H1 (cell line): Measurements from ENCODE around the gene GPR21. TPM values are rescaled to one million over a fixed set of nuclear protein-coding genes. Genes with fewer than 3 reads are reported as not detected.

Experiments used
- CTCF ChIA-PET: fragments of 300-600 bp; sonication (Branson Sonifier 250); formaldehyde crosslinking; loops from one replicate; lab custom pipeline; 2021; ENCODE audit not compliant: partially characterized antibody; lab: Charles Lee
- POLR2A ChIA-PET: fragments of 300-600 bp; sonication (Branson Sonifier 250); formaldehyde crosslinking; loops from one replicate; lab custom pipeline; 2021; ENCODE audit warnings: inconsistent platforms; ENCODE audit not compliant: partially characterized antibody; lab: Charles Lee
- DNase-seq, 2 experiments: peaks; one replicate each; pipeline versions ENCODE4 v3.0.0 to v3.0.0-alpha.2; 2010 to 2022; ENCODE audit warnings: low spot score in 2 of 2, low read depth in 1 of 2, mixed read lengths in 1 of 2
- FAIRE-seq: peaks from 2 replicates; lab custom pipeline; 2011; peaks lifted over from hg19 to GRCh38; lab: Jason Lieb, UNC
- H2AFZ ChIP-seq: 2 replicates; pipeline ENCODE4 v1.8.1; 2012; ENCODE audit warnings: low read length, inconsistent platforms
- H2AK5ac ChIP-seq: 2 replicates; pipeline ENCODE4 v1.6.1; 2013; ENCODE audit warnings: low read depth, low read length
- H2BK120ac ChIP-seq: replicated peaks from 2 replicates; pipeline ENCODE3; 2013; ENCODE audit warnings: low read depth, low read length, inconsistent platforms
- H2BK12ac ChIP-seq: 2 replicates; pipeline ENCODE4 v1.6.1; 2013; ENCODE audit warnings: low read depth, low read length
- H2BK15ac ChIP-seq: 2 replicates; pipeline ENCODE4 v1.6.1; 2013; ENCODE audit warnings: low read length
- H2BK20ac ChIP-seq: 2 replicates; pipeline ENCODE4 v1.6.1; 2013; ENCODE audit warnings: low read length
- H2BK5ac ChIP-seq: 2 replicates; pipeline ENCODE4 v1.6.1; 2013; ENCODE audit warnings: low read depth, low read length
- H3K14ac ChIP-seq: 2 replicates; pipeline ENCODE4 v1.6.1; 2013; ENCODE audit warnings: inconsistent platforms; ENCODE audit not compliant: insufficient read length
- H3K18ac ChIP-seq: 2 replicates; pipeline ENCODE4 v1.6.1; 2013; ENCODE audit warnings: low read length; ENCODE audit errors: extremely low read depth
- H3K23ac ChIP-seq: 2 replicates; pipeline ENCODE4 v1.6.1; 2013; ENCODE audit warnings: inconsistent platforms; ENCODE audit not compliant: insufficient read length
- H3K23me2 ChIP-seq: 2 replicates; pipeline ENCODE4 v1.6.1; 2013; ENCODE audit warnings: low read depth, low read length
- H3K27ac ChIP-seq: 2 replicates; pipeline ENCODE4 v1.6.1; 2011; ENCODE audit warnings: low read depth, low read length, inconsistent platforms
- H3K27me3 ChIP-seq, 4 experiments: replicated peaks in 1 of 4; 1 replicate in 1 of 4; 2 replicates in 3 of 4; pipeline versions ENCODE4 v1.6.1 to v1.8.1; 2011 to 2013; ENCODE audit warnings: low read length in 3 of 4, mild to moderate bottlenecking in 3 of 4, inconsistent platforms in 2 of 4, mixed read lengths in 2 of 4, moderate library complexity in 1 of 4; ENCODE audit not compliant: control insufficient read depth in 3 of 4, insufficient read depth in 3 of 4; ENCODE audit errors: extremely low read depth in 1 of 4
- H3K36me3 ChIP-seq, 4 experiments: 2 replicates each; pipeline versions ENCODE4 v1.6.1 to v1.8.1; 2011 to 2013; ENCODE audit warnings: mild to moderate bottlenecking in 4 of 4, low read length in 3 of 4, moderate library complexity in 2 of 4, control low read depth in 1 of 4, inconsistent platforms in 1 of 4; ENCODE audit not compliant: insufficient read depth in 4 of 4, control insufficient read depth in 2 of 4
- H3K4ac ChIP-seq: replicated peaks from 2 replicates; pipeline ENCODE3; 2013; ENCODE audit warnings: low read length, low read depth, mixed read lengths, inconsistent platforms; ENCODE audit not compliant: insufficient read length
- H3K4me1 ChIP-seq, 4 experiments: replicated peaks in 1 of 4; 1 replicate in 1 of 4; 2 replicates in 3 of 4; pipeline versions ENCODE4 v1.6.1 to v1.8.1; 2011 to 2013; ENCODE audit warnings: low read length in 3 of 4, inconsistent platforms in 2 of 4, mixed read lengths in 1 of 4; ENCODE audit not compliant: insufficient read depth in 4 of 4, control insufficient read depth in 3 of 4
- H3K4me2 ChIP-seq, 2 experiments: 2 replicates each; pipeline versions ENCODE4 v1.6.1 to v1.8.1; 2011 to 2013; ENCODE audit warnings: low read depth in 2 of 2, low read length in 2 of 2, control low read depth in 1 of 2, inconsistent platforms in 1 of 2, mild to moderate bottlenecking in 1 of 2; ENCODE audit not compliant: insufficient read depth in 1 of 2
- H3K4me3 ChIP-seq, 4 experiments: fragments of 200-600, 300-600 bp in 1 of 4; sonication (generic), shearing (Covaris generic), sonication (Bioruptor Twin) in 1 of 4; 2 replicates each; pipeline versions ENCODE4 v1.5.1 to v1.8.1; 2011 to 2016; ENCODE audit warnings: low read length in 4 of 4, low read depth in 3 of 4, control low read depth in 2 of 4, inconsistent platforms in 2 of 4, mild to moderate bottlenecking in 2 of 4, mixed read lengths in 1 of 4, moderate library complexity in 1 of 4; ENCODE audit not compliant: insufficient read depth in 2 of 4; ENCODE audit errors: extremely low read depth in 1 of 4
- H3K56ac ChIP-seq: replicated peaks from 2 replicates; pipeline ENCODE3; 2013; ENCODE audit warnings: low read depth, mild to moderate bottlenecking, mixed read lengths, low read length, inconsistent platforms; ENCODE audit not compliant: insufficient read length
- H3K79me1 ChIP-seq: 2 replicates; pipeline ENCODE4 v1.6.1; 2013; ENCODE audit warnings: low read depth, low read length, control low read depth
- H3K79me2 ChIP-seq, 2 experiments: 2 replicates each; pipeline versions ENCODE4 v1.6.1 to v1.8.1; 2012 to 2013; ENCODE audit warnings: low read length in 2 of 2, mild to moderate bottlenecking in 2 of 2, inconsistent platforms in 1 of 2; ENCODE audit not compliant: insufficient read depth in 2 of 2, control insufficient read depth in 1 of 2
- H3K9ac ChIP-seq, 4 experiments: replicated peaks in 1 of 4; 1 replicate in 1 of 4; 2 replicates in 3 of 4; pipeline versions ENCODE4 v1.6.1 to v1.8.1; 2011 to 2013; ENCODE audit warnings: low read depth in 3 of 4, low read length in 3 of 4, control low read depth in 2 of 4, mild to moderate bottlenecking in 2 of 4, moderate library complexity in 2 of 4, inconsistent platforms in 1 of 4; ENCODE audit errors: extremely low read depth in 1 of 4
- H3K9me3 ChIP-seq, 2 experiments: 2 replicates each; pipeline versions ENCODE4 v1.6.1 to v1.8.1; 2012 to 2013; ENCODE audit warnings: mild to moderate bottlenecking in 2 of 2, moderate library complexity in 2 of 2, control low read depth in 1 of 2, inconsistent platforms in 1 of 2, low read depth in 1 of 2, low read length in 1 of 2, mixed read lengths in 1 of 2; ENCODE audit not compliant: insufficient read depth in 2 of 2
- H4K20me1 ChIP-seq, 2 experiments: replicated peaks in 1 of 2; 2 replicates each; pipeline versions ENCODE3 to v1.8.1; 2011 to 2013; ENCODE audit warnings: inconsistent platforms in 2 of 2, low read length in 2 of 2, mild to moderate bottlenecking in 1 of 2; ENCODE audit not compliant: insufficient read depth in 2 of 2, control insufficient read depth in 1 of 2
- H4K5ac ChIP-seq: 2 replicates; pipeline ENCODE4 v1.6.1; 2013; ENCODE audit warnings: low read length, low read depth, mixed read lengths, inconsistent platforms; ENCODE audit not compliant: insufficient read length
- H4K8ac ChIP-seq: 2 replicates; pipeline ENCODE4 v1.8.0; 2013; ENCODE audit warnings: mild to moderate bottlenecking, moderate library complexity, low read length, inconsistent platforms; ENCODE audit not compliant: insufficient read depth; ENCODE audit errors: extremely low read depth
- H4K91ac ChIP-seq: replicated peaks from 2 replicates; pipeline ENCODE3; 2013; ENCODE audit warnings: low read length, mixed read lengths, inconsistent platforms; ENCODE audit not compliant: insufficient read length
- CBX5 ChIP-seq: fragments of 300-800, 300-1000 bp; sonication (generic); IDR thresholded peaks from 2 replicates; pipeline ENCODE4 v1.7.1; 2016; ENCODE audit warnings: antibody characterized with exemption, low read length, low read depth
- GABPA ChIP-seq: IDR thresholded peaks from 2 replicates; pipeline ENCODE4 v1.6.1; 2011; ENCODE audit warnings: mild to moderate bottlenecking, low read length, moderate library complexity, borderline replicate concordance; ENCODE audit not compliant: insufficient read depth
- HDAC2 ChIP-seq, 2 experiments: fragments of 300-600 bp in 1 of 2; sonication (generic) in 1 of 2; IDR thresholded peaks; 2 replicates each; pipeline ENCODE4 v1.6.1; 2011 to 2012; ENCODE audit warnings: low read depth in 2 of 2, low read length in 2 of 2, mild to moderate bottlenecking in 2 of 2, moderate library complexity in 2 of 2, borderline replicate concordance in 1 of 2, inconsistent platforms in 1 of 2
- RAD21 ChIP-seq, 2 experiments: IDR thresholded peaks in 1 of 2; conservative IDR thresholded peaks in 1 of 2; 2 replicates each; pipeline ENCODE4 v1.6.1; 2011; ENCODE audit warnings: low read depth in 2 of 2, low read length in 2 of 2, improper control_type of control experiment in 1 of 2, inconsistent platforms in 1 of 2, mild to moderate bottlenecking in 1 of 2, moderate library complexity in 1 of 2
- RBBP5 ChIP-seq: IDR thresholded peaks from 2 replicates; pipeline ENCODE4 v1.7.1; 2012; ENCODE audit warnings: low read depth, mild to moderate bottlenecking, inconsistent platforms, low read length, moderate library complexity, borderline replicate concordance
- SP2 ChIP-seq: IDR thresholded peaks from 2 replicates; pipeline ENCODE4 v1.6.1; 2012; ENCODE audit warnings: mild to moderate bottlenecking, low read length, inconsistent platforms
- SRF ChIP-seq: IDR thresholded peaks from 2 replicates; pipeline ENCODE4 v1.6.1; 2011; ENCODE audit warnings: mild to moderate bottlenecking, low read depth, low read length, moderate library complexity
- WGBS, 2 experiments: shearing (Covaris generic) in 1 of 2; methylation state at CpG; one replicate each; pipeline versions ENCODE4 v1.1.6 to v1.1.7; 2013 to 2015; ENCODE audit warnings: low lambda C conversion rate in 2 of 2, mixed read lengths in 2 of 2, inconsistent platforms in 1 of 2, low coverage in 1 of 2, missing lambda C conversion rate in 1 of 2; ENCODE audit not compliant: insufficient replicate concordance in 2 of 2, insufficient coverage in 1 of 2, insufficient read length in 1 of 2; ENCODE audit errors: extremely low coverage in 1 of 2, missing lambda C conversion rate in 1 of 2; 5-methylcytosine and 5-hydroxymethylcytosine counted together
- polyA plus RNA-seq, 7 experiments: library from polyadenylated mRNA; depleted of rRNA in 3 of 7; stranded (reverse) in 5 of 7; unstranded in 2 of 7; fragments of >200 nt in 5 of 7; fragments of 200-250 nt in 2 of 7; gene quantifications; 1 replicate in 5 of 7; 2 replicates in 1 of 7; 4 replicates in 1 of 7; pipeline versions ENCODE4 v1.2.1 to v1.2.3, GENCODE V29; 2011 to 2013; ENCODE audit warnings: missing spikeins in 2 of 7, mixed read lengths in 2 of 7
- total RNA-seq: library from RNA; stranded (reverse); fragmentation: NEBNext Ultra II Directional; extraction: Animal tissue kit (Norgen Biotek cat#: 25700); gene quantifications from 2 replicates; pipeline ENCODE4 v1.2.1, GENCODE V29; 2021

The GPR21 gene
- total and polyA plus RNA-seq, 2 of the 8 experiments (the other 6 are each of a cell fraction or from before 2014, with no cell fraction given): 0.58 to 0.71 TPM

DNA sequence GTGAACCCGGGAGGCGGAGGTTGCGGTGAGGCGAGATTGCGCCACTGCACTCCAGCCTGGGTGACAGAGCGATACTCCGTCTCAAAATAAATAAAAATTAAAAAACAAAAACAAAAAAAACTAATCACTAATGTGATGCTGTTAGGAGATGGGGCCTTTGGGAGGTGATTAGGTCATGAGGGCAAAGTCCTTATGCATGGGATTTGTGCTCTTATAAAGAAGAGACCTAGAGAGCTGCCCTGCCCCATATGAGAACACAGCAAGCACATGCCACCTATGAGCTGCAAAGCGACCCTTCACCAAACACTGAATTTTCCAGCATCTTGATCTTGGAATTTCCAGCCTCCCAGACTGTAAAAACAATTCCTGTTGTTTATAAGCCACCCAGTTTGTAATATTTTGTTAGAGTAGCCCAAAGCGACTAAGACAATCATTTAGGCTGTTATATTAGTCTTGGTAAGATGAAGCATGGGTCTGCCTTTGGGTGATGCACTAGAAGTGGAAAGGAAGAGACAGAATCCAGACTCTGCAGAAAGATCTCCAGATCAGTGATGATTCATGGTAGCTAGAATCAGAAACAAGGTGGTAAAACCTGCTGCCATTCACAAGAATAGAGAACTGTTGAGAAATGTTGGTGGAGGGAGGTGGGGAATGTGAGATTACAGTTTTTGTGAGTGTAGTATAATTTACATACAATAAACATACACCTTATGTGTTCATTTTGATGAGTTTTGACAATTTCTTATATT lies 26.2 kb downstream of the GPR21 start:
- Histone ChIP-seq H3K79me1 (no peaks in the 10 kb centered on the region), H4K91ac (no peak overlapping the region), H3K4me3 (no peak overlapping the region), H3K23ac (no peak overlapping the region), H2BK12ac (no peak overlapping the region), H2BK5ac (no peak overlapping the region), H3K36me3 (peaks cover 0 to 15% (median 3%) of the 10 kb centered on the region in 4 experiments; a peak in 3 of 8 replicates), H3K23me2 (no peaks in the 10 kb centered on the region), H3K4ac (no peak overlapping the region), H4K8ac (no peak overlapping the region), H3K79me2 (no peaks in the 10 kb centered on the region), H3K4me2 (no peak overlapping the region), H4K20me1 (no peaks in the 10 kb centered on the region)
- 89% methylated on average over 9 of the region's 9 CpGs; no CpG with 5 or more reads in 1 of the 2 experiments for WGBS, 2 experiments
- TF ChIP-seq GABPA: no peak
- TF ChIP-seq SRF: no peak
- no peak for TF ChIP-seq RBBP5
- TF ChIP-seq CBX5: no peak
- no peak for TF ChIP-seq RAD21 (IDR thresholded peaks at IDR 0.05 in 1 of 2, conservative IDR thresholded peaks at IDR 0.05 in 1 of 2; ENCODE audit: low read depth in 2 of 2, low read length in 2 of 2)
- no peak for TF ChIP-seq HDAC2 (IDR thresholded peaks at IDR 0.05; ENCODE audit: borderline replicate concordance in 1 of 2, low read depth in 2 of 2, low read length in 2 of 2)
- TF ChIP-seq SP2: no peak
- TF ChIP-seq, all 59 proteins: peak for 0
- Histone ChIP-seq H3K18ac (no peak overlapping the region), H2BK120ac (no peak overlapping the region), H3K14ac (no peak overlapping the region), H4K5ac (no peak overlapping the region), H3K9ac (no peak overlapping the region), H3K4me1 (peaks cover 0 to 2% (median 0%) of the 10 kb centered on the region in 4 experiments; a peak in 1 of 7 replicates), H2BK15ac (no peak overlapping the region), H3K27me3 (no peaks in the 10 kb centered on the region), H3K56ac (no peak overlapping the region), H3K9me3 (no peaks in the 10 kb centered on the region; a peak in 1 of 4 replicates), H2AFZ (no peak overlapping the region), H2BK20ac (no peak overlapping the region), H3K27ac (no peak overlapping the region), H2AK5ac (no peak overlapping the region)
- CTCF ChIA-PET: no interaction called here
- DNase-seq: no peak
- no peak for FAIRE-seq
- POLR2A ChIA-PET: interaction anchor here (1.0 kb wide), 2 partner anchors 18 to 22 kb away, joined by 3 read pairs; no protein-coding TSS in a partner anchor
